ENCODE data around the gene HES2.

- TF ChIP-seq, protein P1, sequence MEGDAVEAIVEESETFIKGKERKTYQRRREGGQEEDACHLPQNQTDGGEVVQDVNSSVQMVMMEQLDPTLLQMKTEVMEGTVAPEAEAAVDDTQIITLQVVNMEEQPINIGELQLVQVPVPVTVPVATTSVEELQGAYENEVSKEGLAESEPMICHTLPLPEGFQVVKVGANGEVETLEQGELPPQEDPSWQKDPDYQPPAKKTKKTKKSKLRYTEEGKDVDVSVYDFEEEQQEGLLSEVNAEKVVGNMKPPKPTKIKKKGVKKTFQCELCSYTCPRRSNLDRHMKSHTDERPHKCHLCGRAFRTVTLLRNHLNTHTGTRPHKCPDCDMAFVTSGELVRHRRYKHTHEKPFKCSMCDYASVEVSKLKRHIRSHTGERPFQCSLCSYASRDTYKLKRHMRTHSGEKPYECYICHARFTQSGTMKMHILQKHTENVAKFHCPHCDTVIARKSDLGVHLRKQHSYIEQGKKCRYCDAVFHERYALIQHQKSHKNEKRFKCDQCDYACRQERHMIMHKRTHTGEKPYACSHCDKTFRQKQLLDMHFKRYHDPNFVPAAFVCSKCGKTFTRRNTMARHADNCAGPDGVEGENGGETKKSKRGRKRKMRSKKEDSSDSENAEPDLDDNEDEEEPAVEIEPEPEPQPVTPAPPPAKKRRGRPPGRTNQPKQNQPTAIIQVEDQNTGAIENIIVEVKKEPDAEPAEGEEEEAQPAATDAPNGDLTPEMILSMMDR (conservative IDR thresholded peaks at IDR 0.05 in 1 of 2, IDR thresholded peaks at IDR 0.05 in 1 of 2; ENCODE audit: extremely low read depth in 1 of 2, insufficient read depth in 1 of 2, low read depth in 1 of 2, low read length in 2 of 2), result no peak
- TF ChIP-seq EZH2 (IDR thresholded peaks at IDR 0.05; ENCODE audit: borderline replicate concordance, low read length), result no peak
Observed at GRCh38 chr1:6367381-6368012, 52.2 kb downstream of the HES2 start.

Measured in mammary epithelial cell (primary cell).